ENCODE results near the gene ERN2. TPM values are rescaled to one million over a fixed set of nuclear protein-coding genes. Genes with fewer than 3 reads are reported as not detected.

The ERN2 gene
- total RNA-seq, 2 donors from 2014 or later: 1.3 to 1.4 TPM

DNA sequence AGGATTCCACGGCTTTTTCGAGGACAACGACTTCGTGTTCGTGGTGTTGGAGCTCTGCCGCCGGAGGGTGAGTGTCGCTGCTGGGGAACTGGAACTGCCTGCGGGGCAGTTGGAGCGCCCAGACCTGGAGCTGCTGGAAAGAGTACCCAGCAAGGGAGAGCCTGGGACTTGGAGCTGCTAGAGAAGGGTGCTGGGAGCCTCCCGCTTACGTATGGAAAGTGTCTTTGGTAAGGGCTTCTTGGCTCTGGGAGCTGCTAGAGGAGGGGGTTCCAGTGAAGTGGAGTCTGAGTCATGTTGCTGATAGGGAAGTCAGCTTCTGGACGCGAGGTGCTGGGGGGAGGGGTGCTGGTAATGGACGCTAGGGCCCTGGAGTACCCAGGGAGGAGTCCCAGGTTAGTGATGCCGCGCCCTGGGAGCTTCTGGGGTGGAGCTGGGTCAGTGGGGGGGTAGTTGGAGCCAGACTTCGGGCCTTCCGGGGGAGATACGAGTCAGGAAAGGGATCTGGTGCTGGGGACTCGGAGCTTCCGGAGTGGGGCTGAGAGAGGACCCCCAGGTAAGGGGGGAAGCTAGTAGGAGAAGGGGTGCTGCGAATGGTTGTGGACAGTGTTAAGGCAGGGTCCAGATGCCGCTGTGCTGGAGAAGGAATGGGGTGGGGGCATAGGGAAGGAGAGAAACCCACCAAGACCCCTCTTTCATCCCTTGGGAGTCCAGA, 33.6 kb downstream of the ERN2 start:
- Histone ChIP-seq H3K4me1 (ENCODE audit: control insufficient read depth, insufficient read depth, low read length) (peaks cover 9% of the 10 kb centered on the region), H3K36me3 (ENCODE audit: control insufficient read depth, insufficient read depth, low read length) (peaks cover 47% of the 10 kb centered on the region), H3K9ac (ENCODE audit: extremely low read depth, low read length, poor library complexity, severe bottlenecking) (peak overlapping the region; percentile 84), H3K4me3 (ENCODE audit: low read length) (peak overlapping the region; percentile 97), H3K27ac (ENCODE audit: low read depth, low read length) (no peak overlapping the region), H3K27me3 (ENCODE audit: control insufficient read depth, insufficient read depth, low read length, poor library complexity, severe bottlenecking) (no peaks in the 10 kb centered on the region), H3K9me3 (ENCODE audit: control insufficient read depth, low read length) (no peaks in the 10 kb centered on the region)
- Mint-ChIP-seq H3K4me3 (peak overlapping the region; percentile 95), H3K27me3 (ENCODE audit: insufficient read depth) (no peaks in the 10 kb centered on the region), H3K4me1 (peaks cover 10% of the 10 kb centered on the region), H3K27ac (peak overlapping the region; percentile 90), H3K36me3 (ENCODE audit: low read depth) (peaks cover 42% of the 10 kb centered on the region), H3K9me3 (no peaks in the 10 kb centered on the region)
- TF ChIP-seq, protein P1, sequence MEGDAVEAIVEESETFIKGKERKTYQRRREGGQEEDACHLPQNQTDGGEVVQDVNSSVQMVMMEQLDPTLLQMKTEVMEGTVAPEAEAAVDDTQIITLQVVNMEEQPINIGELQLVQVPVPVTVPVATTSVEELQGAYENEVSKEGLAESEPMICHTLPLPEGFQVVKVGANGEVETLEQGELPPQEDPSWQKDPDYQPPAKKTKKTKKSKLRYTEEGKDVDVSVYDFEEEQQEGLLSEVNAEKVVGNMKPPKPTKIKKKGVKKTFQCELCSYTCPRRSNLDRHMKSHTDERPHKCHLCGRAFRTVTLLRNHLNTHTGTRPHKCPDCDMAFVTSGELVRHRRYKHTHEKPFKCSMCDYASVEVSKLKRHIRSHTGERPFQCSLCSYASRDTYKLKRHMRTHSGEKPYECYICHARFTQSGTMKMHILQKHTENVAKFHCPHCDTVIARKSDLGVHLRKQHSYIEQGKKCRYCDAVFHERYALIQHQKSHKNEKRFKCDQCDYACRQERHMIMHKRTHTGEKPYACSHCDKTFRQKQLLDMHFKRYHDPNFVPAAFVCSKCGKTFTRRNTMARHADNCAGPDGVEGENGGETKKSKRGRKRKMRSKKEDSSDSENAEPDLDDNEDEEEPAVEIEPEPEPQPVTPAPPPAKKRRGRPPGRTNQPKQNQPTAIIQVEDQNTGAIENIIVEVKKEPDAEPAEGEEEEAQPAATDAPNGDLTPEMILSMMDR (conservative IDR thresholded peaks at IDR 0.05): no peak
- DNase-seq: peak; percentile 80
- 2 to 5% methylated on average over 14 to 24 of the region's 24 CpGs for WGBS, 2 experiments (ENCODE audit: insufficient coverage in 1 of 2, insufficient read length in 1 of 2)

DNA sequence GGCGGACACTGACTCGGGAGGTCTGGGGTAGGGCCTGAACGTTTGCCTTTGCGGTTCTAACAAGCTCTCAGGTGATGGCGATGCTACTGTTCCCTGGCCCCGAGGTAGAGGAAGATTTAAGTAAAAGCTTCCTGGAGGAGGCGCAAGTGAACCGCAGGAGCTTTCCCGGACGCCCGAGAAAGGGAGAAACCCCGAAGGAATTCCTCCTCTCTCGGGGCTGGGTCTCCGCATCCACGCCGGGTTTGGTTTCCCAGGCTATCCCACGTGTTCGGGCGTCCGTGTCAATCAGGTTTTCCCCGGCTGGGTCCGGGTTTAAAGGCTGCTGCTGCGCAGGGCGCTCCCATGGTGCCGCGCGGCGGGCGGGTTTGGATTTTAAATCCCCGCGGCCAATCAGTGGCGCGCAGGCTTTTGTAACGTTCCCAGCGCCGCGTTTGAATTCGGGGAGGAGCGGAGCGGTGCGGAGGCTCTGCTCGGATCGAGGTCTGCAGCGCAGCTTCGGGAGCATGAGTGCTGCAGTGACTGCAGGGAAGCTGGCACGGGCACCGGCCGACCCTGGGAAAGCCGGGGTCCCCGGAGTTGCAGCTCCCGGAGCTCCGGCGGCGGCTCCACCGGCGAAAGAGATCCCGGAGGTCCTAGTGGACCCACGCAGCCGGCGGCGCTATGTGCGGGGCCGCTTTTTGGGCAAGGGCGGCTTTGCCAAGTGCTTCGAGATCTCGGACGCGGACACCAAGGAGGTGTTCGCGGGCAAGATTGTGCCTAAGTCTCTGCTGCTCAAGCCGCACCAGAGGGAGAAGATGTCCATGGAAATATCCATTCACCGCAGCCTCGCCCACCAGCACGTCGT, 34.4 kb downstream of the ERN2 start, which contains the start of gene PLK1:
Gene PLK1, plus strand, starts transcription at position 460 of the 844 bp plus-strand sequence. Its CDS starts 44 bp downstream, at position 504.
- Mint-ChIP-seq H3K4me1 (peaks cover 18% of the 10 kb centered on the region), H3K36me3 (ENCODE audit: low read depth) (peaks cover 40% of the 10 kb centered on the region), H3K27ac (peak within 1 kb of the TSS; percentile 90), H3K27me3 (ENCODE audit: insufficient read depth) (no peaks in the 10 kb centered on the region), H3K9me3 (no peaks in the 10 kb centered on the region), H3K4me3 (peak within 1 kb of the TSS; percentile 95)
- DNase-seq: peak; percentile 96
- TF ChIP-seq, protein P1 (conservative IDR thresholded peaks at IDR 0.05): peak; percentile 65
- peak within 1 kb of the TSS; percentile 43 for H3K27ac ChIP-seq (ENCODE audit: low read depth, low read length)
- H3K4me3 ChIP-seq (ENCODE audit: low read length): peak within 1 kb of the TSS; percentile 97
- H3K9me3 ChIP-seq (ENCODE audit: control insufficient read depth, low read length): no peaks in the 10 kb centered on the region
- H3K36me3 ChIP-seq (ENCODE audit: control insufficient read depth, insufficient read depth, low read length): peaks cover 44% of the 10 kb centered on the region
- no peaks in the 10 kb centered on the region for H3K27me3 ChIP-seq (ENCODE audit: control insufficient read depth, insufficient read depth, low read length, poor library complexity, severe bottlenecking)
- 0 to 1% methylated on average over 39 to 75 of the region's 75 CpGs for WGBS, 2 experiments (ENCODE audit: insufficient coverage in 1 of 2, insufficient read length in 1 of 2)
- peaks cover 9% of the 10 kb centered on the region for H3K4me1 ChIP-seq (ENCODE audit: control insufficient read depth, insufficient read depth, low read length)
- H3K9ac ChIP-seq (ENCODE audit: extremely low read depth, low read length, poor library complexity, severe bottlenecking): peak within 1 kb of the TSS; percentile 84

DNA sequence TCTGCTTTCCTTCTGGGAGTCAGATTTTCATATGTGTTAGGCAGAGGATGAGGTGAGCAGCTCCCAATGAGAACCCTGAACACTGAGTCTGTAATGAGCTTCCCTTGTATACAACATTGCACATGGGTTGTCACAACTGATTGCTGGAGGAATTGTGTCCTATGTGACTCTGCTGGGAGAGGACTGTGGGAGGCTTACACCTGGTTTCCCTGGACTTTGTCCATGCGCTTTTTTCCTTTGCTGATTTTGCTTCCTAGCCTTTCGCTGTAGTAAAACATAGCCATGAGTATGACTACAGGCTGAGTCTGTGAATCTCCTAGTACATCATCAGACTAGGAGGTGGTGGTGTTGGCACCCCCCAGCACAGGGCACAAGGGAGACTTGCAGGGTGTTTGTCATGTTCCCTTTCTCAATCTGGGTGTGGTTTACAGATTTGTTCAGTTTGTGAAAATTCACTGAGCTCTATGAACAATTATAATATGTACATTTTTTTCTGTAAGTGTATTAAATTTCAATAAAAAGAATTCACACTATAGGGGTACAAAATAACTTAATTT, 36.0 kb downstream of the ERN2 start:
- Histone ChIP-seq H3K9me3 (ENCODE audit: control insufficient read depth, low read length) (no peaks in the 10 kb centered on the region), H3K27me3 (ENCODE audit: control insufficient read depth, insufficient read depth, low read length, poor library complexity, severe bottlenecking) (no peaks in the 10 kb centered on the region), H3K4me3 (ENCODE audit: low read length) (no peak overlapping the region), H3K4me1 (ENCODE audit: control insufficient read depth, insufficient read depth, low read length) (peaks cover 12% of the 10 kb centered on the region), H3K27ac (ENCODE audit: low read depth, low read length) (peak overlapping the region; percentile 36), H3K9ac (ENCODE audit: extremely low read depth, low read length, poor library complexity, severe bottlenecking) (no peak overlapping the region), H3K36me3 (ENCODE audit: control insufficient read depth, insufficient read depth, low read length) (peaks cover 41% of the 10 kb centered on the region)
- no peak overlapping the region for H3K4me3 Mint-ChIP-seq
- no peak for DNase-seq
- peaks cover 33% of the 10 kb centered on the region for H3K36me3 Mint-ChIP-seq (ENCODE audit: low read depth)
- 98 to 100% methylated on average over 2 of the region's 2 CpGs for WGBS, 2 experiments (ENCODE audit: insufficient coverage in 1 of 2, insufficient read length in 1 of 2)
- H3K27ac Mint-ChIP-seq: no peak overlapping the region
- peaks cover 21% of the 10 kb centered on the region for H3K4me1 Mint-ChIP-seq
- no peaks in the 10 kb centered on the region for H3K9me3 Mint-ChIP-seq
- no peaks in the 10 kb centered on the region for H3K27me3 Mint-ChIP-seq (ENCODE audit: insufficient read depth)
- TF ChIP-seq, protein P1 (conservative IDR thresholded peaks at IDR 0.05): no peak

Data from endodermal cell (in vitro differentiated cells).